Mucosa of descending colon (tissue), 3 donors: ENCODE data around the gene AGTR2. TPM values are rescaled to one million over a fixed set of nuclear protein-coding genes. Genes with fewer than 3 reads are reported as not detected.
"Not testable (repeated sequence)": the region's sequence is repeated elsewhere in the genome, so short reads cannot be mapped to it uniquely, and the experiment has no call there.

Experiments
- ATAC-seq: fragments of 200-7000 bp; cut with Tn5 transposase; one replicate; pipeline ENCODE4 v1.9.1; 2020; ENCODE audit warnings: mild to moderate bottlenecking, moderate library complexity
- DNase-seq, 3 donors: peaks; one replicate each; pipeline ENCODE4 v3.0.0-alpha.2; 2020
- H3K36me3 ChIP-seq: fragments of 200-600 bp; one replicate; pipeline ENCODE4 v1.8.0; 2021; ENCODE audit warnings: low read depth, mild to moderate bottlenecking
- H3K4me1 ChIP-seq: fragments of 200-600 bp; one replicate; pipeline ENCODE4 v1.8.0; 2021; ENCODE audit warnings: low read depth, mild to moderate bottlenecking
- H3K4me3 ChIP-seq: fragments of 200-600 bp; one replicate; pipeline ENCODE4 v1.8.0; 2021; ENCODE audit warnings: mild to moderate bottlenecking
- H3K9me3 ChIP-seq: fragments of 200-600 bp; one replicate; pipeline ENCODE4 v1.8.0; 2021; ENCODE audit warnings: mild to moderate bottlenecking
- CTCF ChIP-seq: fragments of 200-600 bp; IDR thresholded peaks from one replicate; pipeline ENCODE4 v1.8.0; 2022; ENCODE audit warnings: antibody characterized with exemption, mild to moderate bottlenecking
- intact Hi-C, 2 donors: fragments of 100-400 bp; cut with DNase I in 1 of 2; cut with micrococcal nuclease in 1 of 2; formaldehyde crosslinking; loops; one replicate each; pipeline versions ENCODE4 v1.11.0 to v1.11.1; 2022; cut with DNase I, micrococcal nuclease
- total RNA-seq, 3 donors: library from RNA; stranded (reverse); fragmentation: NEBNext Ultra II Directional in 2 of 3; extraction: Animal tissue kit (Norgen Biotek cat#: 25700) in 2 of 3; gene quantifications; one replicate each; pipeline versions ENCODE4 v1.2.1 to v1.2.4, GENCODE V29; 2021 to 2023
- donor health status: DM: no; HTN: no; CAD: no; lungs with moderate emphysema.
- donor health status: DM: no; HTN: no; CAD: no.
- donor health status: DM: no; HTN: yes; CAD: no.

Gene AGTR2
- total RNA-seq, 3 donors from 2014 or later: 0.09 TPM; not detected in 2

GRCh38 chrX:116185163-116185562 lies 14.6 kb downstream of the AGTR2 start:
- no peak for ATAC-seq

GRCh38 chrX:116194649-116195048 lies 24.1 kb downstream of the AGTR2 start:
- DNase-seq: no peak
- H3K4me3 ChIP-seq: no peak overlapping the region
- no peaks in the 10 kb centered on the region for H3K36me3 ChIP-seq
- no peak for TF ChIP-seq CTCF
- H3K4me1 ChIP-seq: no peaks in the 10 kb centered on the region
- H3K9me3 ChIP-seq: no peaks in the 10 kb centered on the region
- intact Hi-C loops: no loop called here
- ATAC-seq: no peak

More at GRCh38 chrX:116185163-116185562, 14.6 kb downstream of the AGTR2 start:
- Histone ChIP-seq H3K4me1 (no peaks in the 10 kb centered on the region), H3K9me3 (no peaks in the 10 kb centered on the region), H3K4me3 (no peak overlapping the region), H3K36me3 (no peaks in the 10 kb centered on the region)
- intact Hi-C loops: no loop called here
- no peak for DNase-seq
- TF ChIP-seq CTCF: no peak

- intact Hi-C loops: no loop called here
- no peaks in the 10 kb centered on the region for H3K36me3 ChIP-seq
- TF ChIP-seq CTCF: no peak
- no peak for ATAC-seq
- H3K9me3 ChIP-seq: no peaks in the 10 kb centered on the region
- H3K4me1 ChIP-seq: no peaks in the 10 kb centered on the region
- H3K4me3 ChIP-seq: no peak overlapping the region
- no peak for DNase-seq
Observed at GRCh38 chrX:116198235-116198634, 27.7 kb downstream of the AGTR2 start.

GRCh38 chrX:116198810-116199209 lies 28.3 kb downstream of the AGTR2 start:
- intact Hi-C loops: no loop called here
- Histone ChIP-seq H3K4me3 (no peak overlapping the region), H3K4me1 (no peaks in the 10 kb centered on the region), H3K9me3 (no peaks in the 10 kb centered on the region), H3K36me3 (no peaks in the 10 kb centered on the region)
- ATAC-seq (no peak), DNase-seq (no peak)
- no peak for TF ChIP-seq CTCF

GRCh38 chrX:116204932-116205331 lies 34.4 kb downstream of the AGTR2 start:
- H3K9me3 ChIP-seq: no peaks in the 10 kb centered on the region
- intact Hi-C loops: no loop called here
- no peaks in the 10 kb centered on the region for H3K36me3 ChIP-seq
- no peaks in the 10 kb centered on the region for H3K4me1 ChIP-seq
- peak; percentile 52 for ATAC-seq
- no peak for TF ChIP-seq CTCF
- DNase-seq: peak in 1 of 3 donors; percentile 4
- H3K4me3 ChIP-seq: no peak overlapping the region

- Histone ChIP-seq H3K36me3 (no peaks in the 10 kb centered on the region), H3K4me1 (no peaks in the 10 kb centered on the region), H3K9me3 (no peaks in the 10 kb centered on the region), H3K4me3 (no peak overlapping the region)
- intact Hi-C loops: no loop called here
- no peak for DNase-seq
- ATAC-seq: no peak
- TF ChIP-seq CTCF: no peak
Observed at GRCh38 chrX:116213262-116213661, 42.7 kb downstream of the AGTR2 start.

- H3K9me3 ChIP-seq, H3K36me3 ChIP-seq, ATAC-seq, H3K4me1 ChIP-seq, intact Hi-C loops, DNase-seq, H3K4me3 ChIP-seq: not testable (repeated sequence)
Observed at GRCh38 chrX:116217080-116217479, 46.5 kb downstream of the AGTR2 start.
